HG03457 (cell line): Measurements from ENCODE around the gene LIN54.
"Not testable (repeated sequence)": the region's sequence is repeated elsewhere in the genome, so short reads cannot be mapped to it uniquely, and the experiment has no call there.

ENCODE experiments used
- ATAC-seq: cut with Tn5 transposase; IDR thresholded peaks from one replicate; pipeline ENCODE4 v1.9.1; 2021; ENCODE audit warnings: moderate number of reproducible peaks; ENCODE audit not compliant: unreplicated experiment

The LIN54 gene

DNA sequence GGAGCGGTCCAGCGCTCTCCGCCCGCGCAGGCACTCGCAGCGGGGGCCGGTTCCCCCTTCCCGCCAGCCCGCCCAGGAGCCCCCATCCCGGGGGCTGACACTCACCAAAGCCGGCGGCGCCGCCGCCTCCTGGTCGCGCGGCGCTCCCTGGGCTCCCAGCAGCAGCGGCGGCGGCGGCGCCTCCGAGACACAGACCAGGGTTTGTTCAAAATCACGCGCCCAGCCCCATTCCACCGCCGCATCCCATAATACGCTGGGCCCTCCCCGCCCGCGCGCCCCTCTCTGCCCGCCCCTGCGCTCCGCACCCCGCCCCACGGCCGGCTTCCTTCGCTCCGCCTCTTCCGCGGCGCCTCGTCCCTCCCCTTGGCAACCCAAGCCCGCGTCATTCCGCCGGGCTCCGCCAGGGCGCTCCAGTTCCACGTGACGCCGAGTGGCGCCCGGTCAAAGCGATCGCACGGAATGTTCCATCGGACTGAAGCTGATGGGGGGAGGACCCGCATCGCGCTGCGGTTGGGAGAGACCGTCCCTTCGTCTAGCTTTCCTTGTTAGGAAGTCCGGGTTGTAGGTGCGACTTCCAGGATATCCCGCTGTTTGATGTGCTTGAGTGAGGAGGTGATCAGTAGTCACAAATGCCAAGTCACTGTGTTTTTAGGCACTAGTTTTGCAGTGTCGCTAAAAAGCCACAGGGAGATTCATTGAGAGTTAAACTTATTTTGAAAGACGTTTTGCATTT is 2.2 kb upstream of the LIN54 start:
- peak; percentile 66 for ATAC-seq

DNA sequence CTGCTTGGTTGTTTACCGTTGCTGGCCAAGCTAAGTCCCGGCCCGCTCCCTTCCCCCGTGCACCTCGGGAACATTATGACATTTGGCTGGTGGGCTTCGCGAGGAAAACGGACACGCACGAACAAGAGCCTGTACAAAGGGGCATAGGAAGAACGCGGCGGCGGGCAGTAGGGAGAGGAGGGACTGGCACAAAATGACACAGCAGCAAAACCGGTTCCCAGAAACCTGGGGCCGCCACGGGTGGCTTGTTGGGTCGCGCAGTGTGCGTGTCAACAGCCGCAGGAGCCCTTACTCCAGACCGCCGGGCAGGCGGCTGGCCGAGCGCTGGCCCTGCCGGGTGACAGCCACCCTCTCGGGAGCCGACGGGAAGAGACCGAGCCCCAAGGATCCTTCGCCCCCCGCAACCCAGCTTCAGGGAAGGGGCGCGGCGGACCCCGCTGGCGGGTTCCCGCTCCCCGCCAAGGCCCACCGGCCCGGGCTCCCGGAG is 1.6 kb upstream of the LIN54 start:
- ATAC-seq, result peak; percentile 6

DNA sequence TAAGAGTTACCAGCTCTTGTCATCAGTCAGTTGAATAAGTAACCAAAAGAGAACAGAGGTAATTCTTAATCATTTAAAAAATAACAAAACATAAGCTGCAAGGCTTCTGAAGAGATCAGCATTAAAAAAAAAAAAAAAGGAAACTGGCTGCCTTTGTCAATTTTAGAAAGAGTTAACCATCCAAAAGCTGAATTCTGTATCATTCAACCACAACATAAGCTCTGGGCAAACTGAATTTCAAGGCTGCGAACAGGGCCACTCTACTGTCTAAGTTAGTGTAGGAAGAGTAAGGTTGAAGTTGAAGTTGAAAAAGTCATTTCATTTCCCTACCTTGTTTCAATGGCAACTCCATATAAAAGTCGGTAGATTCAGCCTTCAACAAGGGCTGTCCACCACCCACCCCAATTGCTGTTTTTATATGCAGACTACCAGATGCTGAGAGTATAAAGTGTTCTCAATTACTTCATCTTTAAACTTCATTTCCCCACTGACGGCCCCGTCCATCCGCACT is 1.1 kb upstream of the LIN54 start:
- ATAC-seq, result no peak

DNA sequence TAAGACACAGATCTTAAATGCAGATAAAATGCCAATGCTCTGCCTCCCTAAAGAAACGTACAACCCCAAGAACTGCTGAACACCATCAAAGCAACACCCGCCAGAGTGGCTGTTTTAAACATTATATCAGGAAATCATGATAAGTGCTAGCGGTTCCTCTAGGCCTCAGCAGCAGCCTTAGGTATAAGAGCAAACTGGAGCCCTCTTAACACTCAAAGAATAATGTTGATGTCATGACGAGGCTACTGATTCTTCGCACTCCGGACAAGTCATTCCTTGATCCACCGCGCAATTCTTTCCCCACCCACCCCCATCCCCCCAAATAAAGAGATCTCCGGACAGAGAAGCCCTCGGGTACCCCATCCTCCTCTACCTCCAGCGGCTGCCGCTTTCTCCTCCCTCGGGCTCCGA is 507 bp downstream of the LIN54 start:
- ATAC-seq, result no peak

DNA sequence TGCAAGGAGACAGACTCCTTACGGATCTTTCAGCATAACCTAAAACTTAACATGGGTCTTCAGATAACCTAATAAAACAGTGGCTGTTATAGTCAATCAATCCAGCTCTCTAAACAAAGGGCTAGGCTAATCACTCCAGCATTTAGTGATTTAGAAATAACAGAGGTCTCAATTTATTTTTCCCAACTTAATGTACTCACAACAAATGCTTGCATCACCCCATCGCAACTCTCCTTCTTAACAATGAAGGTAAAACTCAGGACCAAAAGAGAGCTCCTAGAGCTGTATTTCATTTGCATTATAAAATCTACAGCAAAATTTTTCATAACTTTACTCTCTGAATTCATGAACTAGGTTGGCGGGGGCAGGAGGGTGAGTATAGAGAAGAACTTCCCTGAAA is 1.1 kb downstream of the LIN54 start:
- no peak for ATAC-seq

DNA sequence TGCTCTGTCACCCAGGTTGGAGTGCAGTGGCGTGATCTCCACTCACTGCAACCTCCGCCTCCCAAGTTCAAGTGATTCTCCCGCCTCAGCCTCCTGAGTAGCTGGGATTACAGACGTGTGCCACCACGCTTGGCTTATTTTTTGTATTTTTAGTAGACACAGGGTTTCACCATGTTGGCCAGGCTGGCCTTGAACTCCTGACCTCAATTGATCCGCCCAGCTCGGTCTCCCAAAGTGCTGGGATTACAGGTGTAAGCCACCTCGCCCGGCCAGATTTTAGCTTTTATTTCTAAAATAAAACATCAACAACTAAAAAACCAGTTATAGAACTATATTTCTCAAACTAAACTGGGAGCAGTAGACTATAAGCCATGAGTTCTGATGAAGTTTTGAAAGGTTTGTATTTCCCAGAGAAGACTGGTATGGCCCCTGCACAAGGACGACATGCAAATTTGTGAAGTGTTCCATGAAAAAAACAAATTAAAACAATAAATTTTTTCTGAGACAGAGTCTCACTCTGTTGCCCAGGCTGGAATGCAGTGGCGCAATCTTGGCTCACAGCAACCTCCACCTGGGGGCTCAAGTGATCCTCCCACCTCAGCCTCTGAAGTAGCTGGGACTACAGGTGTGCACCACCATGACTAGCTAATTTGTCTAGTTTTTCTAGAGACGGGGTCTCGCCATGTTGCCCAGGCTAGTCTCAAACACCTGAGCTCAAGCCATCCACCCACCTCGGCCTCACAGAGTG is 7.4 kb downstream of the LIN54 start:
- not testable (repeated sequence) for ATAC-seq

DNA sequence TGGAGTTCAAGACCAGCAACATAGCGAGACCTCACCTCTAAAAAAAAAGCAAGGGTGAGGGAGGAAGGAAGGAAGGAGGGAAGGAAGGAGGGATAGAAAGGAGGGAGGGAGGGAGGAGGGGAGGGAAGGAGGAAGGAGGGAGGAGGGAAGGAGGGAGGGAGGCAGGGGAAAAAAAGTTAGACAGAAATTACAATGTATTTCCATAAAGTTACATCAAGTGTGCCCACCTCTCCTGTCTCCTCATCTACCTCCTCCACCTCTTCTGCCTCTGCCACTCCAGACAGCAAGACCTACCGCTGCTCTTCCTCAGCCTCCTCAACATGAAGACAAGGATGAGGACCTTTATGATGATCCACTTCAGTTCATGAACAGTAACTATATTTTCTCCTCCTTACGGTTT is 8.3 kb downstream of the LIN54 start:
- ATAC-seq, result no peak

DNA sequence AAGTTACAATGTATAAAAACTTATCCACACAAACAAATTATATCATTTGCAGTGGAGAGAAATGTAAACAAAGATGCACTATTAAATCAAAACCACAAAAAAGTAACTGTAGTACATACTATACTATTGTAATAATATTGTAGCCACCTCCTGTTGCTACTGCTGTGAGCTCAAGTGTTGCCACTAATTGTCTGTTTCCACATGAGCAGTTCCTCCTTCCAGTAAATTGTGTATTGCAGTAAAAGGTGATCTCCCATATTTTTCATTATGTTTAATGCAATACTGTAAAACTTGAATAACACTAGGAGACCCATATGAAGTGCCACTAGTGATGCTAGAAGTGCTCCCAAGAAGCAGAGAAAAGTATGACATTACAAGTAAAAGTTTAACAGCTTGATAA is 11.7 kb downstream of the LIN54 start:
- ATAC-seq, result no peak

DNA sequence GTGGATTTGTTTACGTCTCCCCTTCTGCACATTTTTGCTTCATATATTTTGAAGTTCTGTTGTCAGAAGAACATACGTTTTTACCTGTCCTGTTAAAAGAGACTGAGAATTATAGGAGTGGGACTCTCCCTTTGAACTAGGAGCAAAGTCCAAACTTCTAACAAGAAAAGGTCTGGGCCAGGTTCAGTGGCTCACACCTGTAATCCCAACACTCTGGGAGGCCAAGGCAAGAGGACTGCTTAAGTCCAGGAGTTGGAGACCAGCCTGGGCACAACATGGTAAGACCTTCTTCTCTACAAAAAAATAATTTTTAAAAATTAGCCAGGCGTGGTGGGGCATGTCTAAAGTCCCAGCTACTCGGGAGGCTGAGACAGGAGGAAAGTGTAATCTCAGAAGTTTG is 15.8 kb downstream of the LIN54 start:
- no peak for ATAC-seq

DNA sequence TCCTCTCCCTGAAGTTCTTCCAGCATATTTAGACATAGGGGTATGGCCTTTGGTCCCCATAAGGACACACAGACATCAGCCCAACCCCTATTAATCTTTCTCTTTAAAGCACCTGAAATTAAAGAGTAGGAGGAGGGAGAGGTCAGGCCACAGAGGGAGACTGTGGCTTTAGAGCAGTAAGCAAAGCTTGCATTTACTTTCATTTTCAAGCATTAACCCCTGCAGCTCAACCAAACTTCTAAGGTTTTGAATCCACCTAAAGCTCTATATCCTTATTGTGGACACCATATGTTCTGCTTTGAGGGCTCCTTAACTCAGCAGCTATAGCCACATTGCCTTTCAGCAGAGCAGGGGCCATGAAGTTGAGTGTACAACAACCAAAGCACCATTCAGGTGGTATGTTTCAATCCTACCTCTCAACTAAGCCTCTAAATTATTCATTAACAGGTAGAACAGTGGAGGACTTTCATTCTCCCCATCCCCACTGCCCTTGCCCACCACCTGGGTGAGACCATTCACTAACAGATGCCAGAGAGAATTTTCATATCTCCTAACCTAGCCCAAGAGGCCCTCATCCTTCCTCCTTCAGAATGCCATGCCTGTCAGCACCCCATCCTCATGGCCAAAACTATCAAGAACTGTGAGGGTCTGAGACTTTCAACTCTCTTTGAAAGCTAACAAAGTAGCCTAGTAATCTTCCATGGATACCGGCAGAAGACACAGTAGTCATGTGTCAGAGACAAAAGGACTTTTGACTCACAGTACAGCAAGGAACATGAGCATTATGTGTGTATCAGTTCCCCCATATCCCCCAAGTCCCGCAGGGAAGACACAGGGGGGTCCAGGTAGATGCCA is 20.8 kb downstream of the LIN54 start:
- ATAC-seq, result peak; percentile 81

DNA sequence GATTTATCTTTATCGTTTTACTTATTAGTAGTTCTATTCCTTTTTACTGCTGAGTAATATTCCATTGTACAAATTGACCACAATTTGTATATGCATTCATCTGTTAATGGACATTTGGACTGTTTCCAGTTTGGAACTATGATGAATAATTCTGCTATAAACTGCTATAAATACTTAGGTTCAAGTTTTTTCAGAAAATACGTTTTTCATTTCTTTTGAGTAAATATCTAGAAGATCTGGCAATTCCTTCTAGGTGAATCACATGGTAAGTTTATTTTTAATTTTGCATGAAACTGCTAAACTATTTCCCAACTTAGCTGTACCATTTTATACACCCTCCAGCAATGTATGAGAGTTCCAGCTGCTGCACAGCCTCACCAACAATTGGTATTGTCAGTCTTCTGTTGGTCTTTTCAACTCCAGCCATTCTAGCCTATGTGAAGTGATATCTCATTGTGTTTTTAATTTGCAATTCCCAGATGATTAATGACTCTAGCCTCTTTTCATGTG is 22.2 kb downstream of the LIN54 start:
- no peak for ATAC-seq

DNA sequence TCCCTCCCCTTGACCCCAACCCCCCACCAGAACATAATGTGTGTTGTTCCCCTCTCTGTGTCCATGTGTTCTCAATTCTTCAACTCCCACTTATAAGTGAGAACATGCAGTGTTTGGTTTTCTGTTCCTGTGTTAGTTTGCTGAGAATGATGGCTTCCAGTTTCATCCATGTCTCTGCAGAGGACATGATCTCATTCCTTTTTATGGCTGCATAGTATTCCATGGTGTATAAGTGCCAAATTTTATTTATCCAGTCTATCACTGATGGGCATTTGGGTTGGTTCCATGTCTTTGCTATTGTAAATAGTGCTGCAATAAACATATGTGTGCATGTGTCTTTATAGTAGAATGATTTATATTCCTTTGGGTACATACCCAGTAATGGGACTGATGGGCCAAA is 23.1 kb downstream of the LIN54 start:
- ATAC-seq, result not testable (repeated sequence)

DNA sequence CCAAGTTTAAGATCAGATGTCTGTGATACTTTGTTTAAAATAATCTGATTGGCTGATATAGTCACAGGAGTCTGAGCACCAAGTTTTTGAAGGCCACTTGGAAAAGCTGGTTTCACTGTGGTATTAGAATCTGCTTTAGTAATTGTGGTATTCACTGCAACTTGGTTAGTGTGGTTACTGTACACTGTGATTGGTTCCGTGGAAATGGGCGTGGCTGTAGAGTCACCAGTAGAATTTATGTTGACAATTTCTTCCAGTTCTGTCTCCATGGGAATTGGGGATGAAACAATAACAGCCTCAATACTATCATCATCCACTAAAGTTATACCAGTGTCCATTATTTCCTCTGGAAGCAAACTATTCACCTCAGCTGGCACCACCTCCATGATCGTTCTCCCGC is 26.2 kb downstream of the LIN54 start:
- ATAC-seq, result no peak

DNA sequence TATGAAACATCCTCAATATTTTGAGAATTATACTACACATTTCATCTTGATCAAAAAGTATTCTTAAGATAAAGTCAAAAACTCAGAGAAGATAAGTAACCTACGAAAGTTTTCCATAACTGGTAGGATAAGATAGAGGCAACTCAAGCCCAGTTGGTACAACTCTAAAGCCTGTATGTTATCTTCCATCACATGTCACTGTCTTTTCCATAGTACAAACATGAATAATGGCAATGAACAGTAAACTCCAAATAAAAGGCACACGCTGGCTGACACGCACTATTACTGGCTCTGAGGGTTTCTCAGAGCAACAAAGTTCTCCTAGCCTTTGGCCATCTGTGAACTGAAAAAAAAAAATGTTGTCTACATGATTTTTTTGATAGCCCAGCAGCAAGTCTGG is 27.2 kb downstream of the LIN54 start:
- no peak for ATAC-seq

DNA sequence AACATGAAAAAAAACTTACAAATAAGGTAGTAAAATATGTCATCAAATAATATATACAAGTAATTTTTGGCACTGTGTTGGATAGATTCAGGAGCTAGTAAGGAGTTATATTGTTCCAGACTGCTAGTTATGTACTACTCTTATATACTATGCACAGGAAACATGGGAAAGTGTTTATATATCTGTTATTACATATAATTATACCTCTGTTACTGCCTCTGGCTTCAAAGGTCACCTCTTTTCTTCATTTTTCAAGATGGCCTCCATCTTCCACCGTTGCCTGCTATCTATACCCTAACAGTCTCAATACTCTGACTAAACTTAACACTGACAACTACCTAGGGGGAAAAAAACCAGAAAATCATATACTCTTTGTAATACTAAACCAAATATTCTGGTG is 29.5 kb downstream of the LIN54 start:
- ATAC-seq, result no peak

DNA sequence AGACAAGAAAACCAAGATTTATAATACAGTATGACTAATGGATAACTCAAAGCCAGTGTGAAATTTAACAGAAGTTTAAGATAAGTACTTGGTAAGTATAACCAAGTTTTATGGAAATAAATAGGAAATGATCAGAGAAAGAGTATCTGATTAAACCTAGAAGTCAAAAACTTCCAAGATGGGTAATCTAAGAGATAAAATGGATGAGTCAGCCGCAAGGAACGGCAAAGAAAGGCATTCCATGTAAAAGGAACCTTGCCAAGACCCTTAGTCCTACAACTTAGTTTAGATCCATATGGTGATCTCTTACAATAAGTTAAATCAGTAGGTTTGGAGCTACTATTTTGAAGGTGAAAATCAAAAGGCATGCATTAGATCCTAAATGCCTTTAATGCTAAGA is 34.8 kb downstream of the LIN54 start:
- ATAC-seq, result no peak

DNA sequence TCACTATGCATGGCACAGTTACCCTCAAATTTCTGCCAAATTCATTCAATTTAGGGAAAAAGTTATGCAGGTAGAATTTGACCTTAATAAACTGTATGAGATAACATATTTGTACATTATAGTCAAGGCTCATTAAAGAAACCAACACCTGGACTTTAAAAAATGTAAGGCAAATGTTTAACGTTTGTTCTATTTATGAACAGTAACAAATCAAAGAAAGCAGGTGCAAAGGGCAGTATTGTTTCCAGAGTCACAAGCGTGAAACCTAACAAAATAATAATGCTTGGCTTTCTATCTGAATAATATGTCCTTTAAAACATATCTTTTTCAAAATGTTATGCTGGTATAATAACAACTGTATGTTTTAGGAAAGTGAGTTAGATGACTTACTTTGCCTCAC is 41.2 kb downstream of the LIN54 start:
- no peak for ATAC-seq

DNA sequence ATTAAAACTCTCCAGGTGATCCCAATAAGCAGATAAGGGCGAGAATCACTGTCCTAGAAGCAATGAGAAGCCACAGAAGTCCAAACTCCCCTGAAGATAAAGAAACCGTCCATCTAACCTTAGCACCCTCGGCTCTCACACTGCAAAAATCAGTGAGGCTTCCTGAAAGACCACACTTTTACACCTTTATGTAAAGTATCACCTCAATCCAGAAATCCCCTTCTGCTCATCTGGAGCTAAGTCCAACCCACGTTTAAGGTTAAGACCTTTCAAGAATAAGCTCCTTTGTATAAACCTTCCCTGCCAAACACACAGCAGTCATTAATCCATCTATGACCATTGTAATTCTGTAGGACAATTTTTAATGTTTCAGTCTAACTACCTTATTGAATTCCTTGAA is 41.7 kb downstream of the LIN54 start:
- ATAC-seq, result no peak

DNA sequence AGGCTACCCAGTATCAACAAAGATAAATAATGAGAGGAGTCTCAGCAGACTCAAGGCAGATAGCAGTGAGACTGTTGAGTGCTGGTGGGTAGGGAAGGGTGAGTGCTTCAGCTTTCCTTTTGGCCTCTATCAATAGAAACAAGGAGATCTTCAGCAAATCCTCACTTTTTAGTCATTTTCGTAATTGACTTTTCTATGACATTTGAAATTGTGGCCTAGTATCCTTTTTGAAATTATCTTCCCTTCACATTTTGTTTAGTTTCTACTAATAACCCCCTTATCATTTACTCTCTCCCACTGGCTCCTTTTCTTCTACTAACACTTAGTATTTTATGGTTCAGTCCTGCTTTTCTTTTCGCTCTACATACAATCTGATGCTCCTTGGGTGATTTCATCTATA is 44.9 kb downstream of the LIN54 start:
- ATAC-seq, result no peak

DNA sequence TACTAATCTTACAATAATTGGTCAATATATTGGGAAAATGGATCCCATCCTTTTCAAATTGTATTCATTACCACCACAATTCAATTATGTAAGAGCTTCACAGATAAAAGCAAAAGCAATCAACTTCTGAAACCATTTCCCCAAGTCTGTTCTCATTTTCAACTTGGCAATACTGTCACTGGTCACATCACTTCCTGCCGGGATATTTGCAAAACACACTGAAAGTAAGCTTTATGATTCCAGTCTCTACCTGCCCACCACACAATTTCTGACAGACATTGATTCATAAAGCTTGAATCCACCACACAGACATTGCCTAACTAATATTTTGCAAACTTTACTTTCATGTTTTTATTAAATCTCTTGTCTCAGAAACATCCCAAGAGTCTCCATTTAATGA is 53.6 kb downstream of the LIN54 start:
- ATAC-seq, result no peak

DNA sequence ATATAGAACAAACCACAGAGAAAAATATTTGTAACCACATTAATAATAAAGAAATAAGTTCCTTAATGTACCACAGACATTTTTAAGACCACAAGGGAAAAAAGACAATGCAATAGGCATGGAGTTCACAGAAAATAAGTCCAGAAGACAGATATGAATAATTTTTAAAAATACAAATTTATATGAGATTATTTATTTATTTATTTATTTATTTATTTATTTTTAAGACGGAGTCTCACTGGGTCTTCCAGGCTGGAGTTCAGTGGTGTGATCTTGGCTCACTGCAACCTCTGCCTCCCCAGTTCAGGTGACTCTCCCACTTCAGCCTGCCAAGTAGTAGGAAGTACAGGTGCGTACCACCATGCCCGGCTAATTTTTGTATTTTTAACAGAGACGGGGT is 56.4 kb downstream of the LIN54 start:
- ATAC-seq, result no peak
